UCSD-AML1 (cell line): ENCODE results near the gene TXNDC16.
A peak's percentile ranks its signal among the peaks of the same experiment; 100 is the strongest.
"Not testable (repeated sequence)": the region's sequence is repeated elsewhere in the genome, so short reads cannot be mapped to it uniquely, and the experiment has no call there.

Experiments
- DNase-seq: peaks from one replicate; lab custom pipeline; 2025; ENCODE audit not compliant: unreplicated experiment; lab: John Stamatoyannopoulos, UW

TXNDC16 gene

GRCh38 chr14:52552063-52552988 is at the start of gene TXNDC16, which contains the start of gene GPR137C:
TXNDC16 (minus strand) TSS chr14:52552505; CDS start chr14:52543557, 8,948 bp downstream.
GPR137C (plus strand) TSS chr14:52552836; CDS start chr14:52553148, 312 bp downstream.
- DNase-seq, result peak; percentile 99

DNA sequence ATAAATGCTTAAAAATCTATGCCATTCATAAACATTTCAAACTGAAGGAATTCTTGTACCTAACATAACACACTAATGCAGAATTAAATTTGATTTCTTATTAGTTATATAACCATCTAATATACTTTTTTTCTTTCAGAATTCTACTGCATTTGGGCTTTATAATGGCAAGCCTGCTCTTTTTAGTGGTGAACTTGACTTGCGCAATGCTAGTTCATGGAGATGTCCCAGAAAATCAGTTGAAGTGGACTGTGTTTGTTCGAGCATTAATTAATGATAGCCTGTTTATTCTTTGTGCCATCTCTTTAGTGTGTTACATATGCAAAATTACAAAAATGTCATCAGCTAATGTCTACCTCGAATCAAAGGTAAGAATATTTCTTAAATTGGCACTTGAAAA is 47.7 kb upstream of the TXNDC16 start:
- no peak for DNase-seq

DNA sequence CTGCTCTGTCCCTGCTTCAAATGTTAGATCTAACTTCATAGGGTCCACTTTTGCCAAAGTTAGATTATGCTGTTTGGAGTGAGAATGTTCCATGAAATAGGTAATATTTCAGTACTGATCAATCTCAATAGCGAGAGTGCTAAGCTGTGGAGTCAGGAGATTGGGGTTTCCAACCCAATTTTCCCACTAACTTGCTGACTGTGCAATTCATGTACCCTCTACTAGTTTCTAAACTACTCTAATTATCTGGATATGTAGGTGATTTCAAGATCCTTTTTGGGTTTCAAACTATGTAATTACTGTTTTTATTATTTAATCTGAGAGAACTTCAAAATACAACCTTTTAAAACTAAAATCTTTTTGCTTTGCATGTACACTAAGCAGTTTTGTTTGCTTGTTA is 46.3 kb upstream of the TXNDC16 start:
- no peak for DNase-seq

- no peak for DNase-seq
These were observed 44.6 kb upstream of the TXNDC16 start for GRCh38 chr14:52596861-52597260.

GRCh38 chr14:52596320-52596719 is 44.0 kb upstream of the TXNDC16 start:
- no peak for DNase-seq

DNA sequence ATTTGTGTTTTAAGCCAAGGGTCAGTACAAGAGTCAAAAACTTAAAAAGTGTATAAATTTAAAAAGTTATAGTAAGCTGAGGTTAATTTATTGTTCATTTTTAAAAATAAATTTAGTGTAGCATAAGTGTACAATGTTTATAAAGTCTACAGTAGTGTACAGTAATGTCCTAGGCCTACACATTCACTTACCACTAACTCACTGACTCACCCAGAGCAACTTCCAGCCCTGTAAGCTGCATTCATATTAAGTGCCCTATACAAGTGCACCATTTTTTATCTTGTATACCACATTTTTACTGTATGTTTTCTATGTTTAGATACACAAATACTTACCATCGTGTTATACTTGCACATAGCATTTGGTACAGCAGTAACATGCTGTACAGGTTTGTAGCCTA is 38.0 kb upstream of the TXNDC16 start:
- no peak for DNase-seq

DNA sequence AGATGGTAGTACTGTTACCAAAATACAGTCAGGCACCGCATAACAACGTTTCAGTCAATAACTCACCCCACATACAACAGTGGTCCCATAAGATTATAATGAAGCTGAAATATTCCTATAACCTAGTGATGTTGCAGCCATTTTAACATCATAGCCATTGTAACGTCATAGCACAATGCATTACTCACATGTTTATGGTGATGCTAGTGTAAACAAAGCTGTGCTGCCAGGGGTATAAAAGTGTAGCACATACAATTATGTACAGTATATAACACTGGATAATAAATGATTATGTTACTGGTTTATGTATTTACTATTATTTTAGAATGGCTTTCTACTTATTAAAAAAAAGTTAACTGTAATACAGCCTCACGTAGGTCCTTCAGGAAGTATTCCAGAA is 37.3 kb upstream of the TXNDC16 start:
- no peak for DNase-seq

DNA sequence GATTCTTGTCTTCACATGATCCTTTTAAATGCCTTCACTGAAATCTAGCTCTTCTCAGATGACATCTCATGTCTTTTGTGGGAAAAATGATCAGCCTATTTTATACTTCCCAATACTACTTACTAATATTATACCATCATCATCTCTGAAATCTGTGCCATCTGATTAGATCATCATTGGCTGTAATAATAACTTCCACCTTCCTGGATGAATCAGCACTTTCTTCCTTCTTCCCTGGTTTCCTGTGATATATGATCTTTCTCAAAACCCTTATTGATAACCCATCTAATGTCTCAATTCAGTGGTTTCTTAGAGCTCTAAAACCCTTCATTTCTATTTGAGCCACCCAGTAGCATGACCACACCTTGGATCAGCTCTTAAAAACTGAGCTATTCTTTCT is 31.2 kb upstream of the TXNDC16 start:
- no peak for DNase-seq

DNA sequence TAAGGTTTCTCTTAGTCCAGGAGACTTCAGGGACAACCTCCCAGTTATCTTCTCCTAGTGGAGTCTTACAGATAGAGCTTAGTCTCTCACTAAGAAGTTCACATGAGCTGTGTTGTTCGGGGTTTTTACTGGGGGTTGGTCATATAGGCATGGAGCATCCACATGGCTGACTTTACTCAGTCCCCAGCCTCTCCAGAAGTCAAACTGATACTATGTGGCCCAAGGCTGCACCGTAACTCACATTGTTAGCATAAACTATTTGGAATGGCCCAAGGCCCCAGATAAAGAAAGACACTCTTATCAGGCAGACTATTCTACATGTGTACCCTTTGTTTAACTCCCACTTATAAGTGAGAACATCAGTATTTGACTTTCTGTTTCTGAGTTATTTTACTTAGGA is 23.6 kb upstream of the TXNDC16 start:
- no peak for DNase-seq

GRCh38 chr14:52568454-52568853 is 16.1 kb upstream of the TXNDC16 start:
- DNase-seq, result not testable (repeated sequence)

DNA sequence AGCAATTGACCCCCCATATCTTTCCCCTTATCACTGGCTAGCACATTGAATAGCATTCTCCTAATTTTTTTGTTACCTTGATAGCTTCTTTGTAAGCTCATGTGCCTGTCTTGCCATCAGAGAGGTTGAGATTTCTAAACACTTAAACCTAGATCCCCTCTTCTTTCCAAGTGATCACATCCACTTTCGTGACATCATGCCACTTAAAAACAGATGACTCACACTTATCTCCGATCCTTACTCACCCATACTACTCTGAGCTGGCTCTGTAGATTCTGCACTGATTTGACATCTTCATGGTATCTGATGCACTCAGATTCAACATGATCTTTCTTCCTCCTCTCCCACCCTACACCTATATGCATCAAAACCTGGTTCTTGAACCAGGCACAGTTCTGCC is 10.8 kb upstream of the TXNDC16 start:
- no peak for DNase-seq

GRCh38 chr14:52558688-52559087 is 6.4 kb upstream of the TXNDC16 start:
- no peak for DNase-seq

DNA sequence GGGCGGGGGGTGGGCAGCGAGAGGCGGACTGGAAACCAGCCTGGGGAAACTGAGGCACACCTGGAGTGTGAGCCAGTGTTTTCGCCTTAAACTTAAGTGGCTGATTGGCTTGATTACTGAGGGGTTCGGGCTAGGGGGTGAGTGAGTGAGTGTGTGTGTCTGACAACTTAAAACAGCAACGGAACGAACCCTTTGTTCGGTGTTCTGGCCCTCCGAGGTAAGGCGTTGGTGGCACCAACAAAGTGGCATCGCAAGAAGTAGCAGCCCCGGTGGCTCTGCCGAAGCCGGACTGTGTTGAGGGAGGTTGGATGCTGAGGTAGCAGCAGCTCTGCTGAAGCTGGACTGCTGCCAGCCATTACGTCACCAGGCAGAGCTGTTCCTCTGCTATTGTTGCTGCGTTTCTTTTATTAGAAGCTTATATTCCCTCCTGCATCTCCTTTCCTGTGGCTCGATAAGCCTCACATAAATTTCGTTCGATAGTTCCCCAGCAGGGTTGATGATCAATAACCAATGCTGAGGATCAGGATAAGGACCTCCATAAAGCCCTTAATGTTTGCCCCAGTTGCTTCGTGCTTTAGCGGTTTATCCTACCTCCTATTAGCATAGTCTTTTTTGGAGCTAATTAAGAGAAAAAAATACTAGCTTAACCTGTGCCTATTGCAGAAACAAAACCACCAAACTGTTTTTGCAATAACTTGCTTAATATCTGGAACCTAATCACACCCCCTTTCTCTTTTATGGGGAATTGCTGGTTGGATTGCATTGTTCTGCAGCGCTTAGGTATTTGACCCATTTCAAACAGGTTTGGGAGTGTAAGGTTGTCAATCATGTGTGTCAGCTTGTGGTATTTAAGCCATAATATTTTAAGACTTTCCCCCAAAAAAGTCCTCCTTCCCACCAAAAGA is 1.6 kb upstream of the TXNDC16 start:
- peak; percentile 61 for DNase-seq

- DNase-seq, result peak; percentile 31
These were observed 831 bp upstream of the TXNDC16 start for GRCh38 chr14:52553002-52553670.

DNA sequence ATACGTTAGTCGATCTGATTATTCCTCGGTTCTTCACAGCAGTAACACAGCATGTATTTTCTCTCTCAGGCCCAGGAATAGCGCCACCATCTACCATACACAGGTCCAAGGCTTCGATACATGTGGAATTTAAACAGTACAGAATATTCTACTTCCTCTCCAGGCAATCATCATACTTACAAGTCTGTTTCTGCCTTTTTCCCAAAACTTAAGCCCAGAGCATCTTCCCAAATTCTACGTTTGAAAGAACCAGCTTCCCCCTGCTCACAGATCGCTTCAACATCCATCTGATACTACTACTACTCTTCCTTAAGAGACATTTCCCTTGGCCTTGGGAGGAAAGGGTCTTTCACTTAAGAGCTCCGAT is 626 bp downstream of the TXNDC16 start:
- no peak for DNase-seq

DNA sequence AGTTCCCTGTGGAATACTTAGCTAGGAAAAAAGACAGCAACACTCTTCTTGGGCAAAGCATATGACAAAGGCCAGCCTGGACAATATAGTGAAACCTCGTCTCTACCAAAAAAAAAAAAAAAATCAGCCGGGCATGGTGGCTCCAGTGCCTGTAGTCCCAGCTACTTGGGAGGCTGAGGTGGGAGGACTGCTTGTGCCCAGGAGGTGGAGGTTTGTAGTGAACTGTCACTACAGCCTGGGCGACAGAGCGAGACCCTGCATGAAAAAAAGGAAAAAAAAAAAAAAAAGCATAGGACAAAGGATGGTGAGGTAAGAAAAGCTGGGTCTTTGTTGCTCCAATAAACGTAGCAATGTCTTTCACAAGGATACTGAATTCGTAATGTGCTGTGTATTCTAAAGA is 1.1 kb downstream of the TXNDC16 start:
- DNase-seq, result no peak

GRCh38 chr14:52550661-52551060 is 1.6 kb downstream of the TXNDC16 start:
- no peak for DNase-seq

- DNase-seq, result no peak
These were observed 4.8 kb downstream of the TXNDC16 start for GRCh38 chr14:52547526-52547925.

- DNase-seq, result no peak
These were observed 5.3 kb downstream of the TXNDC16 start for GRCh38 chr14:52547027-52547426.

DNA sequence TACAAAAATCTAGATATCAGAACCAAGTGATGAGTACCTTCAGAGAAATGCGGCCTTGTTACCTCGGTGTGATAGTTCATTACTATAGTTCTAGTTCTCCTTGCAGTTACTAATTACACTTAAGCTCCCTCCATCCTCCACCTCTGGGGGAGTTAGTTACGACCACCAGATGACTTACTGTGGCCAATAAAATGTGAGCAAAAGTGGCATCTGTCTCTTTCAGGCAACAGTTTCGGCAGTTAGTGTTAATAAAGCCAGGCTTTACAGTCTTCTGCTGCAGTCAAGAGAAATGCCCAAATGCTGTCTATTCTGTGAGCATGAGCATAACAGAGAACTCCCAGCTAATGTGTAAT is 6.0 kb downstream of the TXNDC16 start:
- DNase-seq, result no peak

DNA sequence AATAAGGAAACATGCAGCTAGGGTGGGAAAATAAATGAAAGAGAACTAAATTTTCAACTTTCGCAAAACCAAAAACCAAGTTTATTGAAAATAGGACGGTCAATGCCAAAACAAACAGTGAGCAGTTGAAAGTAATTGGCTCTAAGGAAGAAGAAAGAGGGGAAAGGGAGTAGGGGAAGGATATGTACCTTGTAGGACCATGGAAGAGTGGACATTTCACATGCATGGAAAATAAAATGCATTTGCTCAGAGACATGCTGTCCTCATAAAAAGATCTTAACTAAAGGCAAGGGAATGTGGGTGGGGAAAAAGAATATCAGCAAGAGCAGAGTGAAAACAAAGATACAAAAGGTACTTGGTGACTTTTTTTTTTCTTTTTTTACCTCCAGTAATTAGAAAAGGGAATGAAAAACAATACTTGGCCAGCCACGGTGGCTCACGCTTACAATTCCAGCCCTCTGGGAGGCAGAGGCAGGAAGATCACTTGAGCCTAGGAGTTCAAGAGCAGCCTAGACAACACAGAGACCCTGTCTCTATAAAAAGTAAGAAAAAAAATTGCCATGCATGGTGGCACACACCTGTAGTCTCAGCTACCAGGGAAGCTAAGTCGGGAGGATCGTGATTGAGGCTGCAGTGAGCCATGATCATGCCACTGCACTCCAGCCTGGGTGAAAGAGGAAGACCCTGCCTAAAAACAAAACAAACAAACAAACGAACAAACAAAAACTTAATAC is 6.6 kb downstream of the TXNDC16 start:
- no peak for DNase-seq
